ENCODE measurements around the gene CNDP1.

DNA sequence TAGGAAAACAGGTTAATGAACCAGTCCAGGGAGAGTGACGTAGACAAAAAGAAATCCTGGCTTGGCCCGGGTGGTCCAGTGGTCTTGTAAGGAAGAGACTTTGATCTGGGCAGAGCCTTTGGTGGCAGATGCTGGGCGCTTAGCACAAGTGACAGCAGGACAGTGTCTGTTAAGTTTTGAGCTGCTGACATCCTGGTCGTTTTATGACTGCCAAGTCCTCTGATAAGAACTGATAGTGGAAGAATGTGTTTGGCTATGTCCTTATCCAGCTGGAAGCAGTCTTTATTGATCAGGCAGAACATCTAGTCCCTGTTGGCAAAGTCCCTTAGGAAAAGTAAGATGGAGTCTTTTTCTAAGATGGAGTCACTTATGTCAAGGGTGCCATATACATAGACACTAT is 36.0 kb downstream of the CNDP1 start:
- no peak for TF ChIP-seq MYC (IDR thresholded peaks at IDR 0.05; ENCODE audit: low read depth, low read length)
- TF ChIP-seq POLR2A (IDR thresholded peaks at IDR 0.05; ENCODE audit: extremely low read depth, insufficient read length) = no peak
